Measurements from ENCODE around the gene GTPBP2.
"Not testable (repeated sequence)": the region's sequence is repeated elsewhere in the genome, so short reads cannot be mapped to it uniquely, and the experiment has no call there.

The GTPBP2 gene, protein sequence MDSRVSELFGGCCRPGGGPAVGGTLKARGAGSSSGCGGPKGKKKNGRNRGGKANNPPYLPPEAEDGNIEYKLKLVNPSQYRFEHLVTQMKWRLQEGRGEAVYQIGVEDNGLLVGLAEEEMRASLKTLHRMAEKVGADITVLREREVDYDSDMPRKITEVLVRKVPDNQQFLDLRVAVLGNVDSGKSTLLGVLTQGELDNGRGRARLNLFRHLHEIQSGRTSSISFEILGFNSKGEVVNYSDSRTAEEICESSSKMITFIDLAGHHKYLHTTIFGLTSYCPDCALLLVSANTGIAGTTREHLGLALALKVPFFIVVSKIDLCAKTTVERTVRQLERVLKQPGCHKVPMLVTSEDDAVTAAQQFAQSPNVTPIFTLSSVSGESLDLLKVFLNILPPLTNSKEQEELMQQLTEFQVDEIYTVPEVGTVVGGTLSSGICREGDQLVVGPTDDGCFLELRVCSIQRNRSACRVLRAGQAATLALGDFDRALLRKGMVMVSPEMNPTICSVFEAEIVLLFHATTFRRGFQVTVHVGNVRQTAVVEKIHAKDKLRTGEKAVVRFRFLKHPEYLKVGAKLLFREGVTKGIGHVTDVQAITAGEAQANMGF

DNA sequence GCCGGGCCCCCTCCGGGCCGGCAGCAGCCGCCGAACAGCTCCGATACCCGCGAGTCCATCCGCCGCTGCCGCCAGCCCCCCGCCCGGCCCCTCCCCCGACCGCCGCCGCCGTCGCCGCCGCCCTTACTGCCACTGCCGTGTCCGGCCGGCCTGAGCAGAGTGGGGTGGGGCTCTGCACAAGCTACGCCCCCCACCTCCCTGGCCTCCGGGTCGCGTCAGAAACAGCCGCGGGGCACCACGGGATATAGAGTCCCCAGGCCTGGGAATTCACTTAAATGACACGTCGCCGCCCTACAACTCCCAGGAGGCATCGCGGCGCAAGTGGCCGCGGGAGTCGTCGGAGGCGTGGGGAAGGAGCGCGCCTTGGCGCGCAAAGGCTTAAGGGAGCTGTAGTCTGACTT, at the start of gene GTPBP2:
TSS of gene GTPBP2 (minus strand) at position 161 of the 401 bp plus-strand sequence. CDS start at position 59, 102 bp downstream.
- peak; percentile 98 to 99 for DNase-seq

GRCh38 chr6:43678341-43678740, 49.3 kb upstream of the GTPBP2 start:
- no peak for DNase-seq

DNA sequence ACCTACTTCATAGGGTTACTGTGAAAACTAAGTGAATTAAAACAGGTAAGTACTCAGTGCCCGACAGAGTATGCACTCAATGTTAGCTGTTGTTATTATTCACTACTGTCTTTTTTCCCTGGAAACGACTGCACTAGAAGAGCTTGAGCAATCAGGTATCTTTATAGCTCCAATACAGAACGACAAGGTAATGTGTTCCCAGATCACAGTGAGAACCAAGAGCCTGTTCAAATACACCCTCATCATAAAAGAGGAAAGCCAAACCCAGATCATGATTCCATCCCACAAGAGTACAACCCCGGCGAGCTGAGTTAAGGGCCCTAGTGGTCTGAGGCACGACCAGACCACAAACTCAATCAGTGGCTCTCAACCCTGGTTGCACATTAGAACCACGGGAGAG, 48.7 kb upstream of the GTPBP2 start:
- DNase-seq, result no peak

GRCh38 chr6:43676962-43677606, 48.0 kb upstream of the GTPBP2 start:
- DNase-seq, result no peak

GRCh38 chr6:43674921-43675320, 45.9 kb upstream of the GTPBP2 start:
- DNase-seq, result no peak

- no peak for DNase-seq
Observed at GRCh38 chr6:43674291-43674690, 45.2 kb upstream of the GTPBP2 start.

GRCh38 chr6:43673444-43674084, 44.5 kb upstream of the GTPBP2 start:
- no peak for DNase-seq

- peak in 1 of 2 donors; percentile 19 for DNase-seq
Observed at GRCh38 chr6:43671801-43672690, 43.0 kb upstream of the GTPBP2 start.

- no peak for DNase-seq
Observed at GRCh38 chr6:43671011-43671800, 42.1 kb upstream of the GTPBP2 start.

DNA sequence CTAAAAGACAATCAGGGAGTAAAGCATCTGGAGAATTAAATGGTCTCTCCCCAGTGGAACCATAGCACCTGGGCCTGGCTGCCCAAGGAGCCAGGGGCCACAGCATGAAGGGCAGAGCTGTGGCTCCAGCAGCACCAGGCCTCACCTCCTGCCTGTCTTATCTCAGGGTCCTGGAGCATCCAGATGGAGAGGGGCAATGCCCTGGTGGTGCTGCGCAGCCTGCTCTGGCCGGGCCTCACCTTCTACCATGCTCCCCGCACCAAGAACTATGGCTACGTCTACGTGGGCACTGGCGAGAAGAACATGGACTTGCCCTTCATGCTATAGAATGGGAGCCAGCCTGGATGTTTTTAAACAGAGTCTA, 41.5 kb upstream of the GTPBP2 start:
- DNase-seq, result no peak

DNA sequence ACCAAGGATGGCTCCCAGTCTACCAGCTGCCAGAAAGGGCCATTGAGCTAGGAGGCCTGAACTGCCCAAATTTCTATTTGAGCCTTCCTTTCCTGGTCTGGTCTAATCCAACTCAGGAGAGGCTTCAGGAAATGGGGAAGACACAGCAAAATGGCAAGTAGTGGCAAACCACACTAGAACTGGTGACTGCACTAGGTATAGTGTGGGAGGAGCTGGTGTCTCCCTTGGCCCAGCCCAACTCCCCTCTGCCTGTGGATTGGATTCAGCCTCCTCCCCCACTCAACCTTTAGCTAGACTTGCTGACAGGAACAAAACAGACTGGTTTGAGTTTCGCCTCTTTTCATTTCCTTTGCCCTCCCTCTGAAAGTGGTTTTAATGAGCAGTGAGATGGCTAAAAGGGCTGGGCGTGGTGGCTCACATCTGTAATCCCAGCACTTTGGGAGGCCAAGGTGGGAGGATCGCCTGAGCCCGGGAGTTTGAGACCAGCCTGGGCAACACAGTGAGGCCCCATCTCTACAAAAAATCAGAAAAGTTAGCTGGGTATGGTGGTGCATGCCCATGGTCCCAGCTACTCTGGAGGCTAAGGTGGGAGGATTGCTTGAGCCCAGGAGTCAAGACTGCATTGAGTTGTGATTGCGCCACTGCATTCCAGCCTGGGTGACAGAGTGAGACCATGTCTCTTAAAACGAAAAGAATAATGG, 41.0 kb upstream of the GTPBP2 start:
- peak; percentile 15 to 18 for DNase-seq

DNA sequence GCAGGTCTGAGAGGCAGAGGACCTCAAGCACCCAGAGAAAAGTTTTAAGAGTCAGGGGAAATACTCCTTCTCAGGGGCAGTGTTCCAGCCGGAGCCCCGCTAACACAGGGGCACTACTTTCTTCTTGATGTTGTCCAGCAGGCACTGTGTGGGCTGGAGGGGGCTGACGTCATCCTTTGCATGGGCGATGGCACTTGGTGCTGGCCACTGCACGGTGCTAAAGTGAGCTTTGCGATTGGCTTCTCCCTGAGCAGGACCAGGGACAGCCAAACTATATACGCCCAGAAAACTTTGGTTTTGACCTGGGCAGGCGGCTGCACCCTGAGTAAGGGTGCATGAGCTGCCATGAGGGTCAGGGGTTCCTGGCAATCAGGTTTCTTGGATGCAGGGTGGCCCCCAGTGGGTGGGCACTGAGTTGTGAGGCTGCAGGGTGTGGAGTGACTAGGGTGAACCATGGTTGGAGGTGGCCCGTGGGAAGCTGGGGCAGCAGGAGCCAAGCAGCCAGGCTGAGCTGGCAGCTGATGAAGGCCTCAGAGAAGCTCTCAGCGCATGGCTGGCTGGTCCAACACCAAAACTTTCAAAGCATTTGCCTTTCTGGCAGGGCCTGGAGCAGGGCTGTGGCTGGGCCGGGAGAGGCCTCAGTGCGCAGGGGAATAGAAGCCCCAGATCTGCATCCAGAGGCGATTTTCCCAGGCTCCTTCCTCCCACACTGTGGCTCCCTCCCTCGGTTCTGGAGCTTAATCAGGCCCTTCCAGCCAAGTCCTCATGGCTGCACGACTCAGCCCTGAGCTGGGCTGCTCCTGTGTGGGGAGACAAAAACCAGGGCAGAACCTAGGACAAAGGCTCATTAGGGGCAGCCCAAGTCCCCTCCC, 40.2 kb upstream of the GTPBP2 start:
- peak; percentile 22 to 28 for DNase-seq

- peak; percentile 20 to 45 for DNase-seq
Observed at GRCh38 chr6:43668151-43669028, 39.3 kb upstream of the GTPBP2 start.

DNA sequence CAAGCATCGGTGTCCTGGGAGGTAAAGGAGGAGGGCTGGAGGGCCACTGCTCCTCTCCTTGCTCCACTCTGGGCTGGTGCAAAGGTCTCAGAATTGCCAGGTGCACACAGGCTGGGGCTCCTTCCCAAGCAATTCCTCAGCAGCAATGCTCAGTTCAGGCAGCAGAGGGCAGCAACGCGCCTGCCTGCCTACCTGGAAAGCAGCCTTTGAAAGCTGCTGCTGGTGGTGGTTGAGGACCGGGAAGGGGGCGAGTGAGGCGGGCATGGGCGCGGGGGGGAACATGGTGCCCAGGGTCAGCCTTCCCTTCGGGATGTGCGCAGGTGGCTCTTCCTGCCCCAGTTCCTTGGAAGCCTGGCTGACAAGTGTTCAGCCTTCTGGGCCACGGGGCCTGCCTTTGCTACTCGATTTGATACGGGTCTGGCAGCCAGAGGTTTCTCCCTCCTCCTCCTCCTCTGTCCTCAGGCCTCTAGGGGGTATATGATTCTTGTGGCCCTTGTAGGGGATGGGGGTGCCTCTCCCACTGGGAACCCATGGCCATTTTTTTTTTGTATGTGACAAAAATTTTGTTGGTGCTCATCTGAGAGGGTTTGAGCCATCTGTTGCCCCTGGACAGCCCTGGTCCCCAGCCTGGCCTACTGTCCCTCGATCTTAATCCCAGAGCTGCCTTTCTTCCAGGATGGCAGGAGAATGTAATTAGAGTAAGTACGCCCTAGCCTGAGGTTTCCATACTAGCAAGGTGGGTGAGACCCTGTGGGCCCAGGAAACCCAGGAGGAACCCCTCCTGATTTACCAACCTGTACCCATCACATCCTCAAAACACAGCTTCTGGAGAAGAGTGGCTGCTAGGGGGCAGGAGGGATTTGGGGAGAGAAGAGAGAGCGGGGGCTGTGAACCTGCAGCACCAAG, 38.4 kb upstream of the GTPBP2 start:
- peak; percentile 30 to 91 for DNase-seq

GRCh38 chr6:43666196-43666920, 37.3 kb upstream of the GTPBP2 start:
- DNase-seq, result no peak

DNA sequence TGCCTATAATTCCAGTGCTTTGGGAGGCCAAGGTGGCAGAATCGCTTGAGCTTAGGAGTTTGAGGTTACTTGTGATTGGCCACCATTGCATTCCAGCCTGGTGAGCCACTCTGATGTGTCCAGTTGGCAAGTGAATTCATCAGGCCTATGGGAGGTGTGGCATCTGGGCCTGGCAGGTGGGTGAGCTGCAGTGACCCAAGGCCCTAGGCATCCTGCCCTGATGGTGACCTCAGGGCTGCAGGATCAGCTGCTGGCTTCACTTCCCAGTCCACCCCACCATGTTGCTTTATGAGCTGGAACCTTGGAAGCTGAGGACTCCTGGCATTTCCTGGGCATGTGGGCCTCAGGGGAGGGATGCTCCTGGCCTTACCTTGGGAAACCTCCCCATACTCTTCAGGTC, 36.3 kb upstream of the GTPBP2 start:
- DNase-seq, result no peak

GRCh38 chr6:43662948-43663347, 33.9 kb upstream of the GTPBP2 start:
- not testable (repeated sequence) for DNase-seq

All from inflammatory macrophage treated with lipopolysaccharide for 1 hour (primary cell).